ENCODE results near the gene VPS25. TPM values are rescaled to one million over a fixed set of nuclear protein-coding genes. Genes with fewer than 3 reads are reported as not detected.

Gene VPS25
- total RNA-seq, 4 donors from 2014 or later: 36.8 to 70.7 (median 51.7) TPM

- Histone ChIP-seq H3K36me3 (no peaks in the 10 kb centered on the region), H3K4me3 (no peak overlapping the region), H3K27me3 (no peaks in the 10 kb centered on the region), H3K9me3 (no peaks in the 10 kb centered on the region), H3K4me1 (peaks cover 0 to 3% of the 10 kb centered on the region in 2 donors), H3K27ac (no peak overlapping the region)
- TF ChIP-seq POLR2A (IDR thresholded peaks at IDR 0.05) (no peak), CTCF (IDR thresholded peaks at IDR 0.05) (no peak)
- DNase-seq: no peak
- intact Hi-C loops (cut with DNase I; ENCODE audit: low total_unique reads): no loop called here
These were observed 47.9 kb downstream of the VPS25 start for GRCh38 chr17:42821176-42821575.

GRCh38 chr17:42827472-42827871, 54.2 kb downstream of the VPS25 start:
- TF ChIP-seq CTCF (IDR thresholded peaks at IDR 0.05) (no peak), POLR2A (IDR thresholded peaks at IDR 0.05) (no peak)
- no peak overlapping the region for H3K4me3 ChIP-seq
- no peak for DNase-seq
- no peaks in the 10 kb centered on the region for H3K9me3 ChIP-seq
- intact Hi-C loops (cut with DNase I; ENCODE audit: low total_unique reads): no loop called here
- no peak overlapping the region for H3K27ac ChIP-seq
- no peaks in the 10 kb centered on the region for H3K36me3 ChIP-seq
- H3K27me3 ChIP-seq: no peaks in the 10 kb centered on the region
- H3K4me1 ChIP-seq: peaks cover 0 to 3% of the 10 kb centered on the region in 2 donors

Small RNA genes lying within 50 kb of the gene (microRNA-seq; reads per million reads assigned to microRNA genes)
- not detected for gene MIR6781 (ENCODE audit: borderline microRNAs expressed, borderline replicate concordance)

Small RNA genes lying within 50 kb of the gene (small RNA-seq; reads per million reads assigned to genes)
- gene HMGN2P15 (not detected), gene MIR6781 (not detected)

Other genes with a start within 250 kb of the VPS25 start
- 10 to 100 TPM in 3 of 4 donors, 1 to 10 TPM in 1; 8.7 to 33.5 (median 25.6) TPM for gene NAGLU, start 237.2 kb upstream of the VPS25 start, total RNA-seq
- gene HSD17B1, start 220.5 kb upstream of the VPS25 start, total RNA-seq: 1 to 10 TPM in 1 of 4 donors, under 1 TPM in 1, not detected in 2; 0.35 to 3.1 TPM
- gene COASY, start 211.3 kb upstream of the VPS25 start, total RNA-seq: 10 to 100 TPM in 3 of 4 donors, 1 to 10 TPM in 1; 2.6 to 42.6 (median 16.1) TPM
- 10 to 100 TPM in 3 of 4 donors, 1 to 10 TPM in 1; 6.9 to 50.0 (median 35.1) TPM for gene MLX, start 206.3 kb upstream of the VPS25 start, total RNA-seq
- 10 to 100 TPM in 1 of 4 donors, 1 to 10 TPM in 3; 2.8 to 16.5 (median 5.0) TPM for gene PSMC3IP, start 195.7 kb upstream of the VPS25 start, total RNA-seq
- 10 to 100 TPM; 12.6 to 72.7 (median 46.3) TPM for gene RETREG3, start 164.1 kb upstream of the VPS25 start, total RNA-seq
- gene TUBG1, start 163.8 kb upstream of the VPS25 start, total RNA-seq: 10 to 100 TPM in 3 of 4 donors, 1 to 10 TPM in 1; 7.9 to 39.4 (median 23.9) TPM
- 10 to 100 TPM in 3 of 4 donors, 1 to 10 TPM in 1; 9.7 to 60.7 (median 27.6) TPM for gene TUBG2, start 114.2 kb upstream of the VPS25 start, total RNA-seq
- gene PLEKHH3, start 96.5 kb upstream of the VPS25 start, total RNA-seq: 100 to 1,000 TPM in 1 of 4 donors, 10 to 100 TPM in 1, 1 to 10 TPM in 2; 2.9 to 102 (median 19.2) TPM
- 10 to 100 TPM in 1 of 4 donors, 1 to 10 TPM in 1, under 1 TPM in 2; 0.26 to 17.9 (median 1.6) TPM for gene CCR10, start 91.6 kb upstream of the VPS25 start, total RNA-seq
- 10 to 100 TPM in 3 of 4 donors, 1 to 10 TPM in 1; 1.5 to 61.5 (median 26.5) TPM for gene CNTNAP1, start 90.9 kb upstream of the VPS25 start, total RNA-seq
- 10 to 100 TPM; 31.5 to 89.5 (median 44.5) TPM for gene EZH1, start 28.4 kb upstream of the VPS25 start, total RNA-seq
- 10 to 100 TPM; 13.7 to 52.2 (median 29.2) TPM for gene RAMP2, start 12.2 kb upstream of the VPS25 start, total RNA-seq
- 1 to 10 TPM in 1 of 4 donors, under 1 TPM in 2, not detected in 1; under 0.01 to 1.7 (median 0.34) TPM for gene WNK4, start 7.2 kb downstream of the VPS25 start, total RNA-seq
- 100 to 1,000 TPM in 1 of 4 donors, 10 to 100 TPM in 3; 40.9 to 100 (median 51.8) TPM for gene COA3, start 25.3 kb downstream of the VPS25 start, total RNA-seq
- gene CNTD1, start 25.4 kb downstream of the VPS25 start, total RNA-seq: 1 to 10 TPM in 1 of 4 donors, under 1 TPM in 1, not detected in 2; 0.69 to 1.2 TPM
- gene BECN1, start 50.8 kb downstream of the VPS25 start, total RNA-seq: 100 to 1,000 TPM in 1 of 4 donors, 10 to 100 TPM in 3; 42.6 to 108 (median 72.6) TPM
- 10 to 100 TPM in 3 of 4 donors, 1 to 10 TPM in 1; 9.7 to 74.3 (median 46.0) TPM for gene PSME3, start 59.9 kb downstream of the VPS25 start, total RNA-seq
- gene AOC2, start 71.1 kb downstream of the VPS25 start, total RNA-seq: 1 to 10 TPM in 3 of 4 donors, not detected in 1; 1.3 to 5.3 (median 3.0) TPM
- gene AOC3, start 77.8 kb downstream of the VPS25 start, total RNA-seq: 10 to 100 TPM; 11.8 to 86.2 (median 15.5) TPM
- not detected for gene G6PC1, start 127.3 kb downstream of the VPS25 start, total RNA-seq
- gene AARSD1, start 191.0 kb downstream of the VPS25 start, total RNA-seq: 10 to 100 TPM in 3 of 4 donors, 1 to 10 TPM in 1; 5.6 to 69.9 (median 32.6) TPM
- 1 to 10 TPM in 2 of 4 donors, under 1 TPM in 1, not detected in 1; 0.51 to 3.7 (median 1.2) TPM for gene PTGES3L, start 206.6 kb downstream of the VPS25 start, total RNA-seq
- gene RUNDC1, start 207.1 kb downstream of the VPS25 start, total RNA-seq: 10 to 100 TPM; 10.8 to 18.3 (median 13.1) TPM
- 1,000 to 10,000 TPM in 3 of 4 donors, 100 to 1,000 TPM in 1; 635 to 7,543 (median 1,847) TPM for gene RPL27, start 225.0 kb downstream of the VPS25 start, total RNA-seq
- 10 to 100 TPM in 2 of 4 donors, 1 to 10 TPM in 2; 5.9 to 31.4 (median 10.0) TPM for gene IFI35, start 233.3 kb downstream of the VPS25 start, total RNA-seq
- gene VAT1, start 248.9 kb downstream of the VPS25 start, total RNA-seq: 100 to 1,000 TPM in 3 of 4 donors, 10 to 100 TPM in 1; 59.5 to 187 (median 152) TPM